GM13976 (cell line): ENCODE results near the gene KLHL18.

ENCODE experiments used
- DNase-seq: peaks from one replicate; pipeline ENCODE4 v3.0.0; 2012; ENCODE audit warnings: low spot score
- in situ Hi-C: fragments of 300-500 bp; cut with MboI; formaldehyde crosslinking; loops from one replicate; pipeline ENCODE4 v1.12.0; 2022; ENCODE audit warnings: low sequenced_read_pairs, mixed read lengths, inconsistent platforms; ENCODE audit not compliant: unreplicated experiment
- TF ChIP-seq, protein P1 (sequence below): IDR thresholded peaks from 2 replicates; pipeline ENCODE4 v1.5.1; 2012; ENCODE audit warnings: borderline replicate concordance, mild to moderate bottlenecking; ENCODE audit not compliant: insufficient read depth; ENCODE audit errors: extremely low read depth, missing control alignments, control extremely low read depth

KLHL18 gene

GRCh38 chr3:47394881-47395280 is 112.1 kb downstream of the KLHL18 start:
- TF ChIP-seq, protein P1, sequence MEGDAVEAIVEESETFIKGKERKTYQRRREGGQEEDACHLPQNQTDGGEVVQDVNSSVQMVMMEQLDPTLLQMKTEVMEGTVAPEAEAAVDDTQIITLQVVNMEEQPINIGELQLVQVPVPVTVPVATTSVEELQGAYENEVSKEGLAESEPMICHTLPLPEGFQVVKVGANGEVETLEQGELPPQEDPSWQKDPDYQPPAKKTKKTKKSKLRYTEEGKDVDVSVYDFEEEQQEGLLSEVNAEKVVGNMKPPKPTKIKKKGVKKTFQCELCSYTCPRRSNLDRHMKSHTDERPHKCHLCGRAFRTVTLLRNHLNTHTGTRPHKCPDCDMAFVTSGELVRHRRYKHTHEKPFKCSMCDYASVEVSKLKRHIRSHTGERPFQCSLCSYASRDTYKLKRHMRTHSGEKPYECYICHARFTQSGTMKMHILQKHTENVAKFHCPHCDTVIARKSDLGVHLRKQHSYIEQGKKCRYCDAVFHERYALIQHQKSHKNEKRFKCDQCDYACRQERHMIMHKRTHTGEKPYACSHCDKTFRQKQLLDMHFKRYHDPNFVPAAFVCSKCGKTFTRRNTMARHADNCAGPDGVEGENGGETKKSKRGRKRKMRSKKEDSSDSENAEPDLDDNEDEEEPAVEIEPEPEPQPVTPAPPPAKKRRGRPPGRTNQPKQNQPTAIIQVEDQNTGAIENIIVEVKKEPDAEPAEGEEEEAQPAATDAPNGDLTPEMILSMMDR: no peak
- in situ Hi-C loops: no loop called here
- no peak for DNase-seq
